ENCODE data around the gene LDLRAD3. TPM values are rescaled to one million over a fixed set of nuclear protein-coding genes. Genes with fewer than 3 reads are reported as not detected.

Gene LDLRAD3
- total RNA-seq, 1 donor from 2014 or later = 35.6 TPM

GRCh38 chr11:36008584-36008983, 64.7 kb downstream of the LDLRAD3 start:
- Histone ChIP-seq H3K9ac (no peak overlapping the region), H3K27me3 (no peaks in the 10 kb centered on the region), H4K20me1 (ENCODE audit: low read depth) (no peaks in the 10 kb centered on the region), H3K4me1 (peaks cover 27% of the 10 kb centered on the region), H3K79me2 (ENCODE audit: low read depth) (peaks cover 99% of the 10 kb centered on the region), H3K27ac (no peak overlapping the region), H3K4me2 (no peak overlapping the region), H3K4me3 (no peak overlapping the region), H3K36me3 (no peaks in the 10 kb centered on the region), H2AFZ (replicated peaks) (no peak overlapping the region), H3K9me3 (ENCODE audit: low read depth) (peaks cover 15% of the 10 kb centered on the region), H3F3A (ENCODE audit: low read depth) (no peaks in the 10 kb centered on the region)
- peaks cover 25% of the 10 kb centered on the region for H3K9me3 Mint-ChIP-seq
- no peak overlapping the region for H3K4me3 Mint-ChIP-seq
- DNase-seq (ENCODE audit: low spot score) = no peak
- TF ChIP-seq EZH2phosphoT487 (IDR thresholded peaks at IDR 0.05) = no peak
- TF ChIP-seq, protein P1, sequence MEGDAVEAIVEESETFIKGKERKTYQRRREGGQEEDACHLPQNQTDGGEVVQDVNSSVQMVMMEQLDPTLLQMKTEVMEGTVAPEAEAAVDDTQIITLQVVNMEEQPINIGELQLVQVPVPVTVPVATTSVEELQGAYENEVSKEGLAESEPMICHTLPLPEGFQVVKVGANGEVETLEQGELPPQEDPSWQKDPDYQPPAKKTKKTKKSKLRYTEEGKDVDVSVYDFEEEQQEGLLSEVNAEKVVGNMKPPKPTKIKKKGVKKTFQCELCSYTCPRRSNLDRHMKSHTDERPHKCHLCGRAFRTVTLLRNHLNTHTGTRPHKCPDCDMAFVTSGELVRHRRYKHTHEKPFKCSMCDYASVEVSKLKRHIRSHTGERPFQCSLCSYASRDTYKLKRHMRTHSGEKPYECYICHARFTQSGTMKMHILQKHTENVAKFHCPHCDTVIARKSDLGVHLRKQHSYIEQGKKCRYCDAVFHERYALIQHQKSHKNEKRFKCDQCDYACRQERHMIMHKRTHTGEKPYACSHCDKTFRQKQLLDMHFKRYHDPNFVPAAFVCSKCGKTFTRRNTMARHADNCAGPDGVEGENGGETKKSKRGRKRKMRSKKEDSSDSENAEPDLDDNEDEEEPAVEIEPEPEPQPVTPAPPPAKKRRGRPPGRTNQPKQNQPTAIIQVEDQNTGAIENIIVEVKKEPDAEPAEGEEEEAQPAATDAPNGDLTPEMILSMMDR (IDR thresholded peaks at IDR 0.05) = no peak
- no peak for TF ChIP-seq EZH2 (IDR thresholded peaks at IDR 0.05)
- H3K27me3 Mint-ChIP-seq (ENCODE audit: insufficient read depth, low read depth) = peaks cover 7% of the 10 kb centered on the region
- peaks cover 1% of the 10 kb centered on the region for H3K4me1 Mint-ChIP-seq
- H3K27ac Mint-ChIP-seq = no peak overlapping the region
- H3K36me3 Mint-ChIP-seq = peaks cover 13% of the 10 kb centered on the region

- H3K27me3 ChIP-seq = no peaks in the 10 kb centered on the region
- TF ChIP-seq, protein P1 (IDR thresholded peaks at IDR 0.05) = no peak
- TF ChIP-seq EZH2 (IDR thresholded peaks at IDR 0.05) (no peak), EZH2phosphoT487 (IDR thresholded peaks at IDR 0.05) (no peak)
- H3K9me3 ChIP-seq (ENCODE audit: low read depth) = peaks cover 8% of the 10 kb centered on the region
- Mint-ChIP-seq H3K9me3 (peaks cover 16% of the 10 kb centered on the region), H3K4me1 (no peaks in the 10 kb centered on the region), H3K36me3 (peaks cover 7% of the 10 kb centered on the region), H3K27me3 (ENCODE audit: insufficient read depth, low read depth) (peaks cover 7% of the 10 kb centered on the region), H3K4me3 (no peak overlapping the region), H3K27ac (no peak overlapping the region)
- H3K9ac ChIP-seq = no peak overlapping the region
- H3K4me1 ChIP-seq = peaks cover 27% of the 10 kb centered on the region
- H3K36me3 ChIP-seq = no peaks in the 10 kb centered on the region
- DNase-seq (ENCODE audit: low spot score) = no peak
- no peak overlapping the region for H3K4me2 ChIP-seq
- no peak overlapping the region for H2AFZ ChIP-seq (replicated peaks)
- H3K79me2 ChIP-seq (ENCODE audit: low read depth) = peaks cover 99% of the 10 kb centered on the region
- no peaks in the 10 kb centered on the region for H3F3A ChIP-seq (ENCODE audit: low read depth)
- H3K27ac ChIP-seq = no peak overlapping the region
- H4K20me1 ChIP-seq (ENCODE audit: low read depth) = no peaks in the 10 kb centered on the region
- H3K4me3 ChIP-seq = no peak overlapping the region
Observed at GRCh38 chr11:36009473-36009872, 65.6 kb downstream of the LDLRAD3 start.

GRCh38 chr11:36010010-36010740, 66.3 kb downstream of the LDLRAD3 start:
- H3K27me3 ChIP-seq = no peaks in the 10 kb centered on the region
- peaks cover 11% of the 10 kb centered on the region for H3K9me3 Mint-ChIP-seq
- no peak overlapping the region for H3K27ac Mint-ChIP-seq
- no peak overlapping the region for H3K4me3 ChIP-seq
- peaks cover under 1% of the 10 kb centered on the region for H3K9me3 ChIP-seq (ENCODE audit: low read depth)
- H3K4me2 ChIP-seq = no peak overlapping the region
- H3F3A ChIP-seq (ENCODE audit: low read depth) = no peaks in the 10 kb centered on the region
- no peak overlapping the region for H3K9ac ChIP-seq
- DNase-seq (ENCODE audit: low spot score) = no peak
- no peak overlapping the region for H3K27ac ChIP-seq
- peaks cover 31% of the 10 kb centered on the region for H3K4me1 ChIP-seq
- TF ChIP-seq EZH2phosphoT487 (IDR thresholded peaks at IDR 0.05) (no peak), EZH2 (IDR thresholded peaks at IDR 0.05) (no peak)
- TF ChIP-seq, protein P1 (IDR thresholded peaks at IDR 0.05) = no peak
- H4K20me1 ChIP-seq (ENCODE audit: low read depth) = peaks cover 6% of the 10 kb centered on the region
- peaks cover 5% of the 10 kb centered on the region for H3K36me3 Mint-ChIP-seq
- peaks cover 7% of the 10 kb centered on the region for H3K27me3 Mint-ChIP-seq (ENCODE audit: insufficient read depth, low read depth)
- peaks cover 99% of the 10 kb centered on the region for H3K79me2 ChIP-seq (ENCODE audit: low read depth)
- H2AFZ ChIP-seq (replicated peaks) = no peak overlapping the region
- no peak overlapping the region for H3K4me3 Mint-ChIP-seq
- no peaks in the 10 kb centered on the region for H3K36me3 ChIP-seq
- H3K4me1 Mint-ChIP-seq = no peaks in the 10 kb centered on the region
